Subcutaneous abdominal adipose tissue (tissue), 5 donors: Measurements from ENCODE around the gene NKRF.
"Not testable (repeated sequence)": the region's sequence is repeated elsewhere in the genome, so short reads cannot be mapped to it uniquely, and the experiment has no call there.

ENCODE experiments used
- H3K27ac ChIP-seq: one replicate; pipeline ENCODE4 v1.7.0; 2013; ENCODE audit warnings: low read depth, mild to moderate bottlenecking, inconsistent platforms, low read length, moderate library complexity
- H3K27me3 ChIP-seq, 5 donors: one replicate each; pipeline ENCODE4 v1.7.0; 2013; ENCODE audit warnings: low read length in 5 of 5, inconsistent platforms in 1 of 5; ENCODE audit not compliant: control insufficient read depth in 5 of 5, insufficient read depth in 4 of 5
- H3K36me3 ChIP-seq, 5 donors: one replicate each; pipeline ENCODE4 v1.7.0; 2013; ENCODE audit warnings: low read length in 5 of 5; ENCODE audit not compliant: control insufficient read depth in 5 of 5, insufficient read depth in 5 of 5
- H3K4me1 ChIP-seq, 5 donors: one replicate each; pipeline ENCODE4 v1.7.0; 2013; ENCODE audit warnings: low read length in 5 of 5, mild to moderate bottlenecking in 3 of 5, moderate library complexity in 1 of 5; ENCODE audit not compliant: control insufficient read depth in 5 of 5, insufficient read depth in 5 of 5
- H3K4me3 ChIP-seq, 5 donors: one replicate each; pipeline ENCODE4 v1.7.0; 2013; ENCODE audit warnings: low read length in 5 of 5, low read depth in 1 of 5
- H3K9ac ChIP-seq, 5 donors: one replicate each; pipeline ENCODE4 v1.7.0; 2013; ENCODE audit warnings: low read length in 5 of 5, mild to moderate bottlenecking in 4 of 5, moderate library complexity in 3 of 5
- H3K9me3 ChIP-seq, 5 donors: one replicate each; pipeline ENCODE4 v1.7.0; 2013; ENCODE audit warnings: low read length in 5 of 5; ENCODE audit not compliant: control insufficient read depth in 5 of 5
- donor health status: healthy.
- donor health status: healthy.
- donor health status: healthy.
- donor health status: healthy.
- donor health status: healthy.

The NKRF gene

DNA sequence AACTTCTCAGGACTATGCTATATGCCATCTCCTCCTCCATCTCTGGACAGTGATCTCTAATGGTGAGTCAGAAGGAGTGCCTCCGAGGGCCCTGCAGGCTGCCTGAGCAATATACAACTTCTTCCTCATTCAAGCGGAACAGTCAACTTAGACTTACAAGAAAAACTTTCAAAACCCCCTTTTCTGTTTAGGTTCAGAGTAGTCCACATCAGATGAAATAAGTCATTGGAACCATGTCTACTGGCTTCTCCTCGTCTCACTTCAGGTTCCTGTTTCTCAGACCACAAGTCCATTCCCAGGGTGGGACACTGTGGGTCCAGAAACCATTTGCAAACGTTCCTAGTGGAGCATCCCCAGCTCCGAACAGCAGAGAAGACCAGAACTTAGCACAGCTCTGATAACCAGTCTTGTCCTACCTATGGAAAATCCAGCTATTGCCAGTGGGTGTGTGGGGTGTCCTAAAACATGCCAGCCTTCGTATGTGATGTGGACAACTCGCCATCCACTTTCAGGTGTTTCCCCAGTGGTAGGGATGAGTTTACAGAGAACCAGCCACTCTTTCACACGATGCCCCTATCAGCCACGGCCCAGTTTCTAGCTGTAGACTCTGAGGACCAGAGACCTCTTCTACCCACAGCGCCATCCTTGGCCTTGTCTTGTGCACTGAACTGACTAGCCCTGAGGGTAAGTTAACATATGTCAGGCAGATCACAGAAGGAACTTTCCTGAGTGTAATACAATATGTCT lies 32.7 kb upstream of the NKRF start:
- H3K4me1 ChIP-seq = peaks cover 0 to 7% (median 0%) of the 10 kb centered on the region in 5 donors
- peaks cover 0 to 13% (median 6%) of the 10 kb centered on the region in 5 donors for H3K27me3 ChIP-seq
- peaks cover 0 to 18% (median 4%) of the 10 kb centered on the region in 5 donors for H3K36me3 ChIP-seq
- no peak overlapping the region for H3K27ac ChIP-seq
- no peak overlapping the region for H3K4me3 ChIP-seq
- no peaks in the 10 kb centered on the region for H3K9me3 ChIP-seq
- H3K9ac ChIP-seq = no peak overlapping the region

DNA sequence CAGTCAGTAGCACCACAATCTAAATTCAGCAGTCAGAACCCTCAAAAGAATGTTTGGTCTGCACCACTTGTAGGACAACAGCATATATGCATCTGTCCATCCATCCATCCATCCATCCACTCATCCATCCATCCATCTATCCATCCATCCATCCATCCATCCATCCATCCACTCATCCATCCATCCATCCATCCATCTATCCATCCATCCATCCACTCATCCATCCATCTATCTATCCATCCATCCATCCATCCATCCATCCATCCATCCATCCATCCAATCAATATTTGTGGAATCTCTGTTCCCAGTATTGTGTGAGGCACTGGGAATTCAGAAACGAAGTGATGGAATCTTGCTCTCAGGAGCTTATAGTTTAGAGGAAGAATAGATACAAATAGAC lies 31.2 kb upstream of the NKRF start:
- H3K9me3 ChIP-seq, H3K4me1 ChIP-seq, H3K4me3 ChIP-seq, H3K9ac ChIP-seq, H3K27ac ChIP-seq: not testable (repeated sequence)
- Histone ChIP-seq H3K36me3 (peaks cover 0 to 18% (median 4%) of the 10 kb centered on the region in 5 donors), H3K27me3 (peaks cover 0 to 13% (median 6%) of the 10 kb centered on the region in 5 donors)

GRCh38 chrX:119636419-119636818 lies 30.2 kb upstream of the NKRF start:
- Histone ChIP-seq H3K4me3 (no peak overlapping the region), H3K36me3 (peaks cover 0 to 18% (median 4%) of the 10 kb centered on the region in 5 donors), H3K9me3 (peaks cover 0 to 2% (median 0%) of the 10 kb centered on the region in 5 donors), H3K9ac (no peak overlapping the region), H3K4me1 (peaks cover 0 to 7% (median 0%) of the 10 kb centered on the region in 5 donors), H3K27ac (no peak overlapping the region), H3K27me3 (peaks cover 0 to 10% (median 6%) of the 10 kb centered on the region in 5 donors)

DNA sequence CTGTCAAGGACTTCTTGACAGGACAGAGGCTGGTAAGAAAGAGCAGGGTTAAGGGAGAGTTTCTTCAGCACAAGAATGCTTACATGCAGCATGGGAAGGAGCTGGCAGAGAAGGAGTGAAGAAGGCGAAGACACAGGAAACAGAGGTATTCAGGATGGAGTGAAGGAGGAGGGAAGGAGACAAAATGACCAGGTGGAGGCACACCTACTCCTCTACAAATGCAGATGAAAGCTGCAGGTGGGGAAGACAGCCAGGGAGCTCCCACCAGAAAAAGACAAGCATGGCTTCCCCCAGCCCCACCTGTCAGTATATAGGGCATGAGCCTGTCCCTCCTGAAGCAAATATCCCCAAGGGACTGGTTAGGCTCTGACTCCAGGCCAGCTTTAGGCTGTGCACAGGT lies 29.6 kb upstream of the NKRF start:
- H3K27ac ChIP-seq = no peak overlapping the region
- H3K9ac ChIP-seq = no peak overlapping the region
- H3K36me3 ChIP-seq = peaks cover 0 to 18% (median 4%) of the 10 kb centered on the region in 5 donors
- peaks cover 0 to 2% (median 0%) of the 10 kb centered on the region in 5 donors for H3K9me3 ChIP-seq
- no peak overlapping the region for H3K4me3 ChIP-seq
- H3K27me3 ChIP-seq = peaks cover 0 to 9% (median 2%) of the 10 kb centered on the region in 5 donors
- peaks cover 0 to 3% (median 0%) of the 10 kb centered on the region in 5 donors for H3K4me1 ChIP-seq

- Histone ChIP-seq H3K27ac (no peak overlapping the region), H3K4me1 (no peaks in the 10 kb centered on the region), H3K36me3 (peaks cover 0 to 16% (median 4%) of the 10 kb centered on the region in 5 donors), H3K27me3 (peaks cover 0 to 9% (median 2%) of the 10 kb centered on the region in 5 donors), H3K9me3 (peaks cover 0 to 2% (median 0%) of the 10 kb centered on the region in 5 donors), H3K4me3 (no peak overlapping the region), H3K9ac (no peak overlapping the region)
Measured at GRCh38 chrX:119635179-119635578, 29.0 kb upstream of the NKRF start.

- H3K9ac ChIP-seq = no peak overlapping the region
- no peak overlapping the region for H3K27ac ChIP-seq
- H3K36me3 ChIP-seq = peaks cover 0 to 11% (median 3%) of the 10 kb centered on the region in 5 donors
- peaks cover 0 to 3% (median 0%) of the 10 kb centered on the region in 5 donors for H3K27me3 ChIP-seq
- no peaks in the 10 kb centered on the region for H3K9me3 ChIP-seq
- H3K4me1 ChIP-seq = peaks cover 0 to 20% (median 11%) of the 10 kb centered on the region in 5 donors
- no peak overlapping the region for H3K4me3 ChIP-seq
Measured at GRCh38 chrX:119625843-119626242, 19.6 kb upstream of the NKRF start.

GRCh38 chrX:119624951-119625668 lies 18.9 kb upstream of the NKRF start:
- Histone ChIP-seq H3K36me3 (peaks cover 0 to 11% (median 3%) of the 10 kb centered on the region in 5 donors), H3K27ac (no peak overlapping the region), H3K4me3 (no peak overlapping the region), H3K9me3 (no peaks in the 10 kb centered on the region), H3K4me1 (peaks cover 0 to 20% (median 11%) of the 10 kb centered on the region in 5 donors), H3K9ac (no peak overlapping the region), H3K27me3 (peaks cover 0 to 3% (median 0%) of the 10 kb centered on the region in 5 donors)

DNA sequence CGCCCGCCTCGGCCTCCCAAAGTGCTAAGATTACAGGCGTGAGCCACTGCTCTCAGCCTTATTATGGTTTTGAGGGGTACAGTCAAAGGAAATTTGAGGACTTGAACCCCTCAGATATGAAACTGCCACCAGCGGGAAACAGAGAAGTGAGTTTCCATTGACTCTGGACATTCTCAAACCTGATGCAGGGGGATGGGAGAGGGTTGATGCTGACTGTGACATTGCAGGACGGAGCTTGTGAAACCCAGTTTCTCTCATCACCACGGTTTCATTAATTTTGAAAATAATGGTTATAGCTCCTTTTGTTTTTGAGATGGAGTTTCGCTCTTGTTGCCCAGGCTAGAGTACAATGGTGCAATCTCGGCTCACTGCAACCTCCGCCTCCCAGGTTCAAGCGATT lies 18.2 kb upstream of the NKRF start:
- H3K9me3 ChIP-seq = no peaks in the 10 kb centered on the region
- no peak overlapping the region for H3K27ac ChIP-seq
- H3K36me3 ChIP-seq = peaks cover 0 to 7% (median 3%) of the 10 kb centered on the region in 5 donors
- peaks cover 0 to 3% (median 0%) of the 10 kb centered on the region in 5 donors for H3K27me3 ChIP-seq
- H3K9ac ChIP-seq = no peak overlapping the region
- no peak overlapping the region for H3K4me3 ChIP-seq
- H3K4me1 ChIP-seq = peaks cover 0 to 20% (median 12%) of the 10 kb centered on the region in 5 donors

DNA sequence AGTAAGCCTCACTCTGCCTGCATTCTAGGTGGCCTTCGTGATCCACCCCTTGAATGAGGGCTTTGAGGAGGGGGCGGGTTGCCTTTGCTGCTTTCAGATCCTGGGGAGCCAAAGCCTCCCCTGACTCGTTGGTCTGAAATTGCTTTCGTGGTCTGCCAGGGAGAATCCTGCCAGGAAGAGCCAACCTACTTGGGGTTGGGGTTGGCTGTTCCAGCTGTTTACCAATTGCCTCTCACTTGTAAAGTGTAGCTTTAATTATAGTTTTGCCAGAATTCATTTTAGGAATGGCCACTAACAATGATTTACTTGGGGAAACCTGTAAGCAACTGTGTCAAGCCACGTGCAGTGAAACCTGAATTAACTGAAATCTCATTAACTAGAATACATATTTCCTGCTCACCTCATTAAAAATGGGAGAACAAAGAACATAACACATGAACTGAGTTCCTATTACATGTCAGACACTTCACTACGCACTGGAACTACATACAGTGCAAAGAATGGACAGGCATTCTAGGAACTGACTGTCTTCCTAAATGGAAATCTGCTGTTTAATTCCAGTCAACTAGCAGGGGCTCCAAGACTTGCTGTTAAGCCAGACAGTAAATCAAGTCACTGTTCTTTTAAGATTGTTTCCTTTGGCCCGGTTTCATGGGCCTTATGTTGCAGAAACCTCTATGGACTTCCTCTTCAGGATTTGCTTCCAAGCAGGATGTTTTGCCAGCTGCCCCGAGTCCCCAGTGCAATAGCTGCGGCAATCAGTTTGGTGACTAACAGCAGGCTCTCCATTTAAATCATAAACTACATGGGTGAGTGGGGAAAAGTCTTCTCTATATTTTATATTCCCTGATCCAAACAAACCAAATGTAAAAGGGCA lies 16.4 kb upstream of the NKRF start:
- Histone ChIP-seq H3K27ac (no peak overlapping the region), H3K27me3 (no peaks in the 10 kb centered on the region), H3K4me3 (no peak overlapping the region), H3K9me3 (no peaks in the 10 kb centered on the region), H3K9ac (no peak overlapping the region), H3K36me3 (peaks cover 0 to 3% (median 0%) of the 10 kb centered on the region in 5 donors), H3K4me1 (peaks cover 0 to 20% (median 14%) of the 10 kb centered on the region in 5 donors)
